AG10803 (cell line): ENCODE measurements around the gene CLMN.

ENCODE experiments used
- DNase-seq: peaks from one replicate; pipeline ENCODE4 v3.0.0; 2010; ENCODE audit warnings: low read depth
- H3K4me3 ChIP-seq: 2 replicates; pipeline ENCODE4 v1.5.1; 2011; ENCODE audit warnings: mild to moderate bottlenecking, low read length, control low read depth
- CTCF ChIP-seq: conservative IDR thresholded peaks from 2 replicates; pipeline ENCODE4 v1.5.1; 2011; ENCODE audit warnings: mild to moderate bottlenecking, low read length, control low read depth, inconsistent platforms

Gene CLMN

GRCh38 chr14:95195031-95195430 lies 124.7 kb downstream of the CLMN start:
- no peak for DNase-seq
- no peak for TF ChIP-seq CTCF
- no peak overlapping the region for H3K4me3 ChIP-seq

GRCh38 chr14:95193081-95193480 lies 126.6 kb downstream of the CLMN start:
- DNase-seq = no peak
- no peak overlapping the region for H3K4me3 ChIP-seq
- TF ChIP-seq CTCF = no peak

GRCh38 chr14:95192311-95192710 lies 127.4 kb downstream of the CLMN start:
- no peak for DNase-seq
- TF ChIP-seq CTCF = no peak

GRCh38 chr14:95191445-95192199 lies 128.1 kb downstream of the CLMN start:
- TF ChIP-seq CTCF = no peak
- no peak overlapping the region for H3K4me3 ChIP-seq
- no peak for DNase-seq

More at GRCh38 chr14:95192311-95192710, 127.4 kb downstream of the CLMN start:
- H3K4me3 ChIP-seq = no peak overlapping the region

- TF ChIP-seq CTCF = no peak
- no peak for DNase-seq
- H3K4me3 ChIP-seq = no peak overlapping the region
These were observed 128.9 kb downstream of the CLMN start for GRCh38 chr14:95190857-95191256.

GRCh38 chr14:95190346-95190840 lies 129.3 kb downstream of the CLMN start:
- no peak for TF ChIP-seq CTCF
- peak; percentile 17 for DNase-seq
- no peak overlapping the region for H3K4me3 ChIP-seq
